Hematopoietic multipotent progenitor cell treated with erythropoietin and hydrocortisone succinate and interleukin-3 and kit ligand, for 4 days (in vitro differentiated cells): ENCODE data around the gene CDC14A.
A peak's percentile ranks its signal among the peaks of the same experiment; 100 is the strongest.

Experiments used
- DNase-seq: peaks from one replicate; pipeline ENCODE4 v3.0.0-alpha.2; 2015

Gene CDC14A

GRCh38 chr1:100499194-100499811 lies 147.0 kb downstream of the CDC14A start:
- DNase-seq: peak; percentile 8

GRCh38 chr1:100502052-100502792 lies 149.9 kb downstream of the CDC14A start:
- no peak for DNase-seq

- no peak for DNase-seq
Observed at GRCh38 chr1:100506217-100506616, 153.9 kb downstream of the CDC14A start.

DNA sequence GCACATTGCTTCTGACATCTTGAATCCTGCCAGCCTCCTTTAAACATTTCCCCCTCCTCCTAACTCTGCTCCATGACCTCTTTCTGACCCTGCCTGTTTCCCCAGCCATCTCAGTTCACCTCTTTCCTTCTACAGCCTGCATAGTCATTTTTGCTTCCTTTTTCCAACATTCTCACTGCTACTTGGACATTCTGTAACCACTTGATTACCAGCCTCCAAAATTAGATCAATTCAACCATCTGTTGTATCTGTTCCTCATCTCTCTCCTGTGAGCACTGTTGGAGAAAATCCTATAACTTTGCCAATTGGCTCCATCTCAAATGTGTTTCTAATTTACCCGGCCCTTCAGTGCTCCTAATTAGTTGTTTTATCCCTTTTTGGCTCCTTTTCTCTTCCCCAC lies 158.1 kb downstream of the CDC14A start:
- DNase-seq: no peak

DNA sequence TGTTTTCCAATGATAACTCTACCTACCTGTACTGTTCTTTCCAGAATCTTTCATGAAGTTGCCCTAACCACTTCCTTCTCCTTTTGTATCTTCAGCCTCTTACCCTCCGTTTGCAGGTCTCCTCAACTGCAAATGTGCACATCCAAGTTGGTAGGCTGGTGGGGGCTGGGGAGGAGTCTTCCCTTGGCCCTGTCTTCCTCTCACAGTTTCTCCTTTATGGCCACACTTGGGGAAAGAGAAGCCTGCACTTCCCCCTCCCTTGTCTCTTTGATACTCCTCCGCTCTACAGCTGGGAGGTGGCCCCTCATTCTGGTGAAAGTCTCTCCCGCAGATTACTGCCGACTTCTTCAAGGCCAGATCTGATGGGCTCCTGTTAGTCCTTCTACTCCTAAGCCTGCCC lies 158.8 kb downstream of the CDC14A start:
- peak; percentile 45 for DNase-seq

GRCh38 chr1:100511773-100512172 lies 159.5 kb downstream of the CDC14A start:
- DNase-seq: no peak

DNA sequence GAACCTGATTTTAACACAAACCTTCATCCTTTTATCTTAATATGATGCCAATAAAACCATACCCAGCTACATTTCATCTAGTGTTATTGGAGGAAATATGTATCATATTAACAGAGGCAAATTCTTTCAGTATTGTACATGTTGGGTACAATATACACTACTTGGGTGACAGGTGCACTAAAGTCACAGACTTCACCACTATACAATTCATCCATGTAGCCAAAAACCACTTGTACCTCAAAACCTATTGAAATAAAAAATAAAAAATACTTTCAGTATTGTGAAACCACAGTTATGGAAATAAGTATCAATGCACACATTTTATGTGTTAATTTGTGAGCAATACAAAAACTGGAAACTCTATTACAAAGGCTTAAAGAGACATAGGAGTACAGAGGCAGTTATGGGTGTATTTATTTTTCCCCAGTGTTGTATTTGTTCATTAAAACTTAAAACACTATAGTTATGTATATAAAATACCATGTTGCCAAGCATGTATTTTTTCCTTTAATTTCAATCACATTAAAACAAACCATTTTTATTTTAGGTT lies 160.6 kb downstream of the CDC14A start:
- DNase-seq: no peak

GRCh38 chr1:100516857-100517256 lies 164.6 kb downstream of the CDC14A start:
- peak; percentile 69 for DNase-seq

- DNase-seq: no peak
Observed at GRCh38 chr1:100517515-100517914, 165.2 kb downstream of the CDC14A start.

DNA sequence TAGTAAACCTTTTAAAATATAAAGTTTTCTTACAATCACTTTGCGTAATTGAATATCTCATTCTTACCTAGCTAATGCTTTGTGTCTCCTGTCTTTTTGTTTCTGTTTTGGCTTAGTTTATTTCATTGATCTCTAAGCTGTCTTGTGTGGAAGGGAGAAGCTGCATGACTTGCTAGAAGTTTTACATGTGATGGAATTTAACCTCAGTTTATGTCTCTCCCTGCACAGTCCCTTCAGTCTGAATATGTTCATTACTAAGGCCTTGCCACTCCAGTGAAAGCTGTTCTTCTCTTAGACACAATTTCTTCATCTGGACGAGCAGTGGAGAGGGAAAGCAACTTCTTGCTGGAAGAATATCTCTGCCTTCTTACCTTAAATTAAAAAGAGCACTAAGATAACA lies 165.7 kb downstream of the CDC14A start:
- DNase-seq: no peak

GRCh38 chr1:100523038-100523652 lies 170.8 kb downstream of the CDC14A start:
- peak; percentile 74 for DNase-seq

DNA sequence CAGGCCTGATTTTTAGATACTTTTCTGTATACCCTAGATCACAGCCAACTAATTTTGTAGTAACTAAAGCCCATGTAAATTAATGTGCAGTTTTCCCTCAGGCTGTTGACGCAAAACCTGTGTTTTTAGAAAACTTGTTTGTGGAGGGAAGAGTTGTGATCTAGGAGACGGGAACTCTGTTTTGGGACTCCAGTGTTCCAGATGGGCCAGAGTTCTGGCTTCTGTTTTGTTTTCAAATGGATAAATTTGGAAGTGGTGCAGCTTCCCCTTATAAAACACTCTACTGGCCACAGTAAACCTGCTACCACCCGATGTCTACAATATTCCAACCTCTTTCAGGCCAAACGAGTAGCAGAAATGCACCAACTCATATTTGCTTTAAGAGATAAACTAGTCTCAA lies 172.0 kb downstream of the CDC14A start:
- no peak for DNase-seq

DNA sequence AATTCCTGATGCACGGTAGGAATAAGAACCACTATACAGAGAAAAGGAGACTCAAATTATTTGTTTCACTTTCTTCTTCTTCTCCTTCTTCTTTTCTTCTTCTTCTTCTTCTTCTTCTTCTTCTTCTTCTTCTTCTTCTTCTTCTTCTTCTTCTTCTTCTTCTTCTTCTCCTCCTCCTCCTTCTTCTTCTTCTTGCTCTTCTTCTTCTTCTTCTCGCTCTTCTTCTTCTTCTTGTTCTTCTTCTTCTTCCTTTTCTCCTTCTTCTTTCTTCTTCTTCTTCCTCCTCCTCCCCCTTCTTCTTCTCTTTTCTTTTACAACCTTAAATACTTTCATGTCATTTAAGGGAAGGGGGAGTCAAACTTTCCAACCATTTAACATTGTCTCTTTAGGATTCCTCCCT lies 174.6 kb downstream of the CDC14A start:
- DNase-seq: no peak

DNA sequence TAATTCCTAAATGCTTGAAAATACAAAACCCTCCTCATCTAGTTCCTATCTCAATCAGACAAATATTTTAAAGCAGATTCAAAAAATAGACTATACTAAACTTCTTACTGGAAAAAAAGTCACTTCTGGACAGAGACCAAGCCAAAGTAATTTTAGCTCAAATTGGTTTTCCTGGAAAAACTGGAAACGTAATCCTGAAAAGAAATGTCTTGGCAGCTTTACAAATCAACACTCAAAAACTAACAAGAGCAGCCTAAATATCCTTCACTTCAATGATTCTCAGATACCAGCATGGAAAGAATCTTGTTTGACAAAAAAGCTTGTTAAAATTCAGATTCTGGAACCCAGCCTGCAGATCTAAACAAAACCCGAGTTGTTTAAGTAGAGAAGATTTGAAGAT lies 176.6 kb downstream of the CDC14A start:
- no peak for DNase-seq

- no peak for DNase-seq
Observed at GRCh38 chr1:100530141-100530540, 177.8 kb downstream of the CDC14A start.

DNA sequence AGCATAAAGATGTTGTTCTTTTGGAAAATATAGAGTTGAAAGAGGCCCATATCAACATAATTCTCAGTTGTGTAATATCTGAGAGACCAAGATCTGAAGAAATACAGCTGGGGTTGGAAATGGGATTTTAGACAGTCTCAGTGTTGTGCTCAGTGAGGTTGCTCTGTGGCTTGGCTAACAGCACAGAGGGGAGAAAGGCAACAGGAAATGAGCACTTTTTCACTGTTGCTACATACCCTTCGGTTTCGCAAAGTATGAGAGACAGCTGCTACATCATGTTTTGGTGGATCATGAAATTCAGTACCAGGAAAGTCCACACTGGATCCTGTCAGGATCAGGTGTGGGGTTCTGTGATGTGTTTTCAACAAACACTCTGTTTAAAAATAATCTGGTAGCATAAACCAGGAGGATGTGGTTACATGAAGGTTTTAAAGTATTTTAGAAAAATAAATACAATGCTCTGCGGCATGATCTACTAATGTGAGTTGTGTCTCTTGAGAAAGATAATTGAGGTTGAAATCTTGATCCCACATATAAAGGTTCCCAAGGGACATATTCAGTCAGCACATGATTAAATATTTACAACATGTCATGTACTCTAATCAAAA lies 178.7 kb downstream of the CDC14A start:
- peak; percentile 81 for DNase-seq

- DNase-seq: no peak
Observed at GRCh38 chr1:100532645-100533044, 180.3 kb downstream of the CDC14A start.

- DNase-seq: peak; percentile 20
Observed at GRCh38 chr1:100535264-100535663, 183.0 kb downstream of the CDC14A start.

GRCh38 chr1:100536031-100536430 lies 183.7 kb downstream of the CDC14A start:
- no peak for DNase-seq

- peak; percentile 68 for DNase-seq
Observed at GRCh38 chr1:100538913-100539835, 186.9 kb downstream of the CDC14A start.

DNA sequence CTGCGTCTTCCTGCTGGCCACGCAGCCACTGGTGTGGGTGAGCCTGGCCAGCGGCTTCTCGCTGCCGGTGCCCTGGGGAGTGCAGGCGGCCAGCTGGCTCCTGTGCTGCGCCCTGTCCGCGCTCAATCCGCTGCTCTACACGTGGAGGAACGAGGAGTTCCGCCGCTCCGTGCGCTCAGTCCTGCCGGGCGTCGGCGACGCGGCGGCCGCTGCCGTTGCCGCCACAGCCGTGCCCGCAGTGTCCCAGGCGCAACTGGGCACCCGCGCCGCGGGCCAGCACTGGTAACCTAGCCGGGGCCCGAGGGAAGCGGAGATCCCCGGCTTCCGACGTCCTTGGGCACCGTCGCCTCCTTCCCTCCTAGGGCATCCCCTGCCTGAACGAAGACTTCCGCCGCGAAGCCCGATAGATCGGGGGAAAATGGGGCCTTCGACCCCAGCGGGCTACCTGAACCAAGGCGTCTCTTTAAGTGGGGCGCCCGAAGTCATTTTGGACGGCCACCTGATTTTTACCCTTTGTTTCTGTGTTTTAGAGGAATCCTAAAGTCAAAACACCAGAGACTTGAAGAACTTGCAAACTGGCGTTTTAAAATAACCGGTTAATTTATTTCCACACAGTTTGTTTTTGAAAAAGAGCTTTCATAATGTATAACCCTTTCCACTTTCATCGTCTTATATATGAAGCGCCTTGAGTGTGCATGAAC lies 187.7 kb downstream of the CDC14A start:
- DNase-seq: peak; percentile 66

DNA sequence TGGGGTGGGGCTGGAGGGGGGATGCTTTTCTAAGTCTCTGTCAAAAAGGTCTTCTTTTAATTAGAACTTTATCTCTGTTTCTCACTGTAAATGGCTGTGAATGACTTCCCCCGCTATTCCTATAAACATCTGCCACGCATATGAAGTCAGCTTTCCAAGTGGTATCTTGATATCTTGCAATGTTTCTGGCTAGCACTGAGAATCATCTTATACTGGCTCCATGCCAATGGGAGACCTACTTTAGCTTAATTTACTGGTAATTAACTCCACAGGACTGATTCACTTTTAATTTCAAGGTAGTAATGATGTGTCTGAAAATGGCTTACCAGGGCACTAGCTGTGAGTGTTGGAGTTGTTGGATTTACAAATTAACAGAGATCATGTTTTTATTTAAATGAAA lies 190.0 kb downstream of the CDC14A start:
- DNase-seq: no peak
